Head of caudate nucleus (tissue), 42 donors: ENCODE measurements around the gene ITGAD.
A peak's percentile ranks its signal among the peaks of the same experiment; 100 is the strongest.

ENCODE experiments used
- DNase-seq, 42 donors: peaks; one replicate each; pipeline versions ENCODE4 v3.0.0 to v3.0.0-alpha.2; 2020 to 2021; ENCODE audit warnings: mixed read lengths in 7 of 42
- intact Hi-C: fragments of 100-400 bp; cut with DNase I; formaldehyde crosslinking; loops from one replicate; pipeline ENCODE4 v1.15.0; 2022

Gene ITGAD

DNA sequence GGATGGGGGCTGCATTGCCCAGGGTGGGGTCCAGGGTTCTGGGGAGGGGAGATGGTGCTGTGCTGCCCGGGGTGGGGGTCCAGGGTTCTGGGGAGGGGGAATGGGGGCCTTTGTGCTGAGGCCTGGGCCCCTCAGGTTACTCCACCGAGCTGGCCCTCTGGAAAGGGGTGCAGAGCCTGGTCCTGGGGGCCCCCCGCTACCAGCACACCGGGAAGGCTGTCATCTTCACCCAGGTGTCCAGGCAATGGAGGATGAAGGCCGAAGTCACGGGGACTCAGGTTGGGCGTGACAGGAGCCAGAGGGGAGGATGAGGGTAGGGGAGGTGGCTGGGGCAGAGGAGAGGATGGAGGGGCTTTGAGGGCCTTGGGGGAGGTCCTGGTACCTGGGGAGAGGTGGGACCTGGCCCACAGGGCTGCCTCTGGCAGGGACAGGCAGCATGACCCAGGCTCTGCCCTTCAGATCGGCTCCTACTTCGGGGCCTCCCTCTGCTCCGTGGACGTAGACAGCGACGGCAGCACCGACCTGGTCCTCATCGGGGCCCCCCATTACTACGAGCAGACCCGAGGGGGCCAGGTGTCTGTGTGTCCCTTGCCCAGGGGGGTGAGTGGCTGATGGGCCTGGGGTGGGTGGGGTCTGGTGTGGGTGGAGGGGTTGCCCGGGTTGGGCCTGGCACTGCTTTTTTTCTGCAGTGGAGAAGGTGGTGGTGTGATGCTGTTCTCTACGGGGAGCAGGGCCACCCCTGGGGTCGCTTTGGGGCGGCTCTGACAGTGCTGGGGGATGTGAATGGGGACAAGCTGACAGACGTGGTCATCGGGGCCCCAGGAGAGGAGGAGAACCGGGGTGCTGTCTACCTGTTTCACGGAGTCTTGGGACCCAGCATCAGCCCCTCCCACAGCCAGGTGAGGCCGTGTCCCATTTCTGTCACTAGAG is 30.4 kb upstream of the ITGAD start:
- intact Hi-C loops: no loop called here
- DNase-seq: peak in 1 of 42 donors; percentile 7

DNA sequence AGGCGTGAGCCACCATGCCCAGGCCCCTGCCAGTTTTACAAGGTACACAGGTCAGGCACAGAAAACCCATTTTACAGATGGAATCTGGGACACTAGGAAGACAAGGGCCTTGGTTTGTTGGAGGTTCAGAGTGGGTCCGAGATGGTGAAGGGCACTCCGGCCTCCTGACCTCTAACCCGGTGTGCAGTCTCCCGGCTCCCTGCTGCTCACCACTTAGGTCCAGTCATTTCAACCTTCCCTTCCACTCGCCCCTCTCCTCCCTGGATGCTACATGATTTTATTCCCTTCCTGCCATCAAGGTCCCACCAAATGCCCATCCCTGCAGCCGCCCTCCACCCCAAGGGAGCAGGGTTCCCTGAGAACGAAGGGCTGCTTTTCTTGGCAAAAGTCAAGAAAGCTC is 29.4 kb upstream of the ITGAD start:
- intact Hi-C loops: no loop called here

DNA sequence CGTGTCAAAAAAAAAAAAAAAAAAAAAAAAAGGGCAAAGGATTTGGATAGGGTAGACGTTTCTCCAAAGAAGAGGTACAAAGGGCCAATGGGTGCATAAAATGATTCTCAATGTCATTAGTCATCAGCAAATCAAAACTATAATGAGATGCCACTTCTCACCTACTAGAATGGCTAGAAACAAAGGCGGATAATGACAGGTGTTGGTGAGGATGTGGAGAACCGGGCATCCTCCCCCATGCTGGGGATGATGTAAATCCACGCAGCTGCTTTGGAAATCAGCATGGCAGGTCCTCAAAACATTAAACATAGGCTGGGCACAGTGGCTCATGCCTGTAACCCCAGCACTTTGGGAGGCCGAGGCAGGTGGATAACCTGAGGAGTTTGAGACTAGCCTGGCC is 28.7 kb upstream of the ITGAD start:
- no peak for DNase-seq
- intact Hi-C loops: no loop called here

More for the DNA sequence above, 29.4 kb upstream of the ITGAD start:
- DNase-seq: peak in 1 of 42 donors; percentile 18

DNA sequence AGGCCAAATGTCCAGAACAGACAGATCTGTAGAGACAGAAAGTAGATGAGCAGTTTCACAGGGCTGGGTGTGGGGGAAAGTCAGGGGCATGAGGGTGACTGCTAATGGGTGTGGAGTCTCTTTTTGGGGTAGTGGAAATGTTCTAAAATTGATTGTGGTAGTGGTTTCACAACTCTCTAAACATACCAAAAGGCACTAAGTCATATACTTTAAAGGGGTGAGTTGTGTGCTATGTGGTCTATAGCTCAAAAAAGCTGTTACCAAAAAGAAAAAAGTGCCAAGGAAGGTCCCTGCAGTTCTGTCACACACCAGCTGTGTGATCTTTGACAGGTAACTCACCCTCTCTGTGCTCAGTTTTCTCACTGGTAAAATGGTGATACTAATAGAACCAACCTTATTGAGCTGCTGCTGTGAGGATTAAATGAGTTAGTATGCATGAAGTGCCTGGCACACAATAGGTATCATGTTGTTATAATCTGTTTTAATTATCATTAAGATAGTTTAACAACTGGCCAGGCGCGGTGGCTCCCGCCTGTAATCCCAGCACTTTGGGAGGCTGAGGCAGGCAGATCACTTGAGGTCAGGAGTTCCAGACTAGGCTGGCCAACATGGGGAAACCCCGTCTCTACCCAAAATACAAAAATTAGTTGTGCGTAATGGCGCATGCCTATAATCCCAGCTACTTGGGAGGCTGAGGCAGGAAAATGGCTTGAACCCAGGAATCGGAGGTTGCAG is 27.8 kb upstream of the ITGAD start:
- peak in 1 of 42 donors; percentile 7 for DNase-seq

DNA sequence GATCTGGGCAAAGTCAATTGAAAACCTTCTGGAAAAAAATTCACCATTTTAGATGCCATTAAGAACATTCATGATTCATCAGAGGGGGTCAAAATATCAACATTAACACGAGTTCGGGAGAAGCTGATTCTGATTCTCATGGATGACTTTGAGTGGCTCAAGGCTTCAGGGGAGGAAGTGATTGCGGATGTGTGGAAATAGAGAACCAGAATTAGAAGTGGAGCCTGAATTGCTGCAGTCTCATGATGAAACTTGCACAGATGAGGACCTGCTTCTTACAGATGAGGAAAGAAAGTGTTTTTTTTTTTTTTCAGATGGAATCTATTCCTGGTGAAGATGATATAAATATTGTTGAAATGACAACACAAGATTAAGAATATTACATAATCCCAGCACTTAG is 25.3 kb upstream of the ITGAD start:
- intact Hi-C loops: no loop called here
- DNase-seq: no peak

More for the DNA sequence above, 27.8 kb upstream of the ITGAD start:
- intact Hi-C loops: no loop called here

DNA sequence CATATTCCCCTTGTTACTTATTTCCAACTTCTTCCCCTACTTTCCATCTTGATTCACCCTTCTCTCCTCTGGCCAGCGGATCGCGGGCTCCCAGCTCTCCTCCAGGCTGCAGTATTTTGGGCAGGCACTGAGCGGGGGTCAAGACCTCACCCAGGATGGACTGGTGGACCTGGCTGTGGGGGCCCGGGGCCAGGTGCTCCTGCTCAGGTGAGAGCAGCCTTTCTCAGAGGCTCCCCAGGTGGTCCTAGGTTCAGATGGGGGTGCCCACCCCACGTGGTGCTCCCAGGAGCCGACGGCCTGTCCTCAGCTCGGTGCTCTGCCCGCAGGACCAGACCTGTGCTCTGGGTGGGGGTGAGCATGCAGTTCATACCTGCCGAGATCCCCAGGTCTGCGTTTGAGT is 22.1 kb upstream of the ITGAD start:
- DNase-seq: no peak
- intact Hi-C loops: no loop called here

DNA sequence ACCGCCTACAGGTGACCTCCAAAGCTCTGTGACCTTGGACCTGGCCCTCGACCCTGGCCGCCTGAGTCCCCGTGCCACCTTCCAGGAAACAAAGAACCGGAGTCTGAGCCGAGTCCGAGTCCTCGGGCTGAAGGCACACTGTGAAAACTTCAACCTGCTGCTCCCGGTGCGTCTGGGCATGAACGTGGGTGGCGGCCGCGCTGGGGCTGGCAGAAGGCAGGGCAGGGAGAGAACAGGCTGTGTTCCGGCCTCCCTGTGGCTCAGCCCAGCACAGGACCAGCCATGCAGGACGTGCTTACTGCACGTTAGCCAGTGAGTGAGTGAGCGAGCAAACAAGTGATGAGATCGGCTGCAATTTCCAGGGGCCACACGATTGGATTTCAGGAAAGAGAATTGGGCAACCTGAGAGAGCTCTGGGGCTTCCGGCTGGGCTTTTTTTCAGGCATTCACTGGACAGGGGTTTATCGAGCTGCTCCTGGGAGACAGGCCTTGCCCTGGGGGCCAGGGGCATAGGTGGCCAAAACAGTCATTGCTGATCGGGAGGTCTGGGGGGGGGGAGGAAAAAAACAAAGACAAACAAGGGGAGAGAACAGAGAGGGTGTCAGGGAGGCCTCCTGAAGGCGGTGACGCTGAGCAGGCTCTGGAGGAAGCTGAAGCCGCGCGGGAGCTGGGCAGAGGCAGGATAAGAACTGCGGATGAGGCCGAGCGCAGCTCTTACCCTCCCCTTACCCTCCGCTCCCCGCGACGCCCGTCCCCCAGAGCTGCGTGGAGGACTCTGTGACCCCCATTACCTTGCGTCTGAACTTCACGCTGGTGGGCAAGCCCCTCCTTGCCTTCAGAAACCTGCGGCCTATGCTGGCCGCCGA is 21.3 kb upstream of the ITGAD start:
- intact Hi-C loops: no loop called here
- DNase-seq: no peak

DNA sequence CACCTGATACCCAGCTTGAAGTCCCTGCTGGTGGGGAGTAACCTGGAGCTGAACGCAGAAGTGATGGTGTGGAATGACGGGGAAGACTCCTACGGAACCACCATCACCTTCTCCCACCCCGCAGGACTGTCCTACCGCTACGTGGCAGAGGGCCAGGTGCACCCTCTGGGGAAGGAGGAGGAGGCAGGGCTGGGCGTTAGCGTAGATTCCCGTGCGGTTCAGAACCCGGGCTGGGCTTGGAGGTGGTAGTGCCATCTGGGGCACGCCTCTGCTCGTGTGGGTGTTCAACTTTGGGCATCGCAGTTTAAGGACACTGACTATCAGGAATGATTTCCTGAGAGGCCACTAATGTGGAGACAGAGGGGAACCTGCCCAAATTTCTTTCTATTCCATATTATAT is 19.9 kb upstream of the ITGAD start:
- intact Hi-C loops: no loop called here

DNA sequence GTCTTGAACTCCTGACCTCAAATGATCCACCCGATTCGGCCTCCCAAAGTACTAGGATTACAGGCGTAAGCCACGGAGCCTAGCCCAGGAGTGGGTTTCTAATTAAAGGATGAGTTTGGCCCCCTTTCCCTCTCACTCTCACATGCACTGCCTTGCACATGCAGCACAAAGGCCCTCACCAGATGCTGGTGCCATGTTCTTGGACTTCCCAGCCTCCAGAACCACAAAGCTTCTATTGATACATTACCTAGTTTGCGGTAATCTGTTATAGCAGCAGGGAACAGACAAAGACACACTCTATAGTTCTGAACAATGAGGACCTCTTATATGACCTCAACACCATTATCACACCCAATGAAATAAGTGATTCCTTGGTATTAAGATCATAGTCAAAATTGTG is 17.9 kb upstream of the ITGAD start:
- DNase-seq: no peak
- intact Hi-C loops: no loop called here

More for the DNA sequence above, 19.9 kb upstream of the ITGAD start:
- no peak for DNase-seq

DNA sequence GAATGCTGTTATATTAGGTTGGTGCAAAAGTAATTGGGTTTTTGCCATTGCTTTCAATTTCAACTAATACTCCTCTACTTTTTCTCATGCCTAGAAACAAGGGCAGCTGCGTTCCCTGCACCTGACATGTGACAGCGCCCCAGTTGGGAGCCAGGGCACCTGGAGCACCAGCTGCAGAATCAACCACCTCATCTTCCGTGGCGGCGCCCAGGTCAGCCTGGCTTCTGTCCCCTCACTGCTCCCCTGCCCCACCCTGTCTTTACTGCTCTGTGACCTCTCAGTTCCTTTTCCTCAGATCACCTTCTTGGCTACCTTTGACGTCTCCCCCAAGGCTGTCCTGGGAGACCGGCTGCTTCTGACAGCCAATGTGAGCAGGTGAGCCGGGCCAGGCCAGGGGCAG is 16.4 kb upstream of the ITGAD start:
- intact Hi-C loops: no loop called here
- DNase-seq: no peak

DNA sequence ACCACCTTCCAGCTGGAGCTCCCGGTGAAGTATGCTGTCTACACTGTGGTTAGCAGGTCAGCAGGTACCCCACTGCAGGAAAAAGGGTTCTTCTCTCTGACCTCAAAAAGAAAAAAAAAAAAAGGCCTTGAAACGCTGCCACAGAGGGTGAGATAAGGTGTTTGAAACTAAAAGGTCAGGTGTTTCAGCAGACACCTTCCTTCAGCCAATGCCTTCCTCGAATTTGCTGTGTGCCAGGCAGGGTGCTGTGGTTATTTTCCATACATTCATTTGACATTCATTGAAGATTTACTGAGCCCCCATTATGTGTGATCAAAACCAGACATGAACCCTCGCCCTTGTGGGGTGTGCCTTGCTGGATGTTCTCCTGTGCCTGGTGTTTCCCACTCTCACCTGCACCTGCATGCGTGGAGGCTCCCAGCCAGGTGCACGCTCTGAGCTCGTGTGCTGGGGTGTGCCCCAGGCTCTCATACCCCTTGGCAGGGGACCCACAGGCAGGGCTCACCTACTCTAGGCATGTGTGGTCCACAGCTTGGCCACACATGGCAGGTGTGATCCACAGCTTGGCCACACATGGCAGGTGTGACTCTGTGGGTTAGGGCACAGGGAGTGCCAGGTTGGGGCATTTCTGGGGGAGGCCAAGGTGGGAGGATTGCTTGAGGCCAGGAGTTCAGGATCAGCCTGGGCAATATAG is 15.8 kb upstream of the ITGAD start:
- intact Hi-C loops: no loop called here
- DNase-seq: no peak

DNA sequence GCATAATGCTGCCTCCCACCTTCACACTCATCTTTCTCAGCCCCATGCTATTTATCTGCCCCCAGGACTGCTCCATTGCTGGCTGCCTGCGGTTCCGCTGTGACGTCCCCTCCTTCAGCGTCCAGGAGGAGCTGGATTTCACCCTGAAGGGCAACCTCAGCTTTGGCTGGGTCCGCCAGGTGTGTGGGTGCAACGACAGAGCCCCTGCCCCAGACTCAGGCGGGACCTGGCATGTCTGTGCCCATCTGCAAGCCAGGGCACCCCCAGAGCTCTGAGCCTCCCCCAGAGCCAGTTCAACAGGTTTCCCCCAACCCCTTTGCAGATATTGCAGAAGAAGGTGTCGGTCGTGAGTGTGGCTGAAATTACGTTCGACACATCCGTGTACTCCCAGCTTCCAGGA is 12.9 kb upstream of the ITGAD start:
- intact Hi-C loops: no loop called here
- no peak for DNase-seq

DNA sequence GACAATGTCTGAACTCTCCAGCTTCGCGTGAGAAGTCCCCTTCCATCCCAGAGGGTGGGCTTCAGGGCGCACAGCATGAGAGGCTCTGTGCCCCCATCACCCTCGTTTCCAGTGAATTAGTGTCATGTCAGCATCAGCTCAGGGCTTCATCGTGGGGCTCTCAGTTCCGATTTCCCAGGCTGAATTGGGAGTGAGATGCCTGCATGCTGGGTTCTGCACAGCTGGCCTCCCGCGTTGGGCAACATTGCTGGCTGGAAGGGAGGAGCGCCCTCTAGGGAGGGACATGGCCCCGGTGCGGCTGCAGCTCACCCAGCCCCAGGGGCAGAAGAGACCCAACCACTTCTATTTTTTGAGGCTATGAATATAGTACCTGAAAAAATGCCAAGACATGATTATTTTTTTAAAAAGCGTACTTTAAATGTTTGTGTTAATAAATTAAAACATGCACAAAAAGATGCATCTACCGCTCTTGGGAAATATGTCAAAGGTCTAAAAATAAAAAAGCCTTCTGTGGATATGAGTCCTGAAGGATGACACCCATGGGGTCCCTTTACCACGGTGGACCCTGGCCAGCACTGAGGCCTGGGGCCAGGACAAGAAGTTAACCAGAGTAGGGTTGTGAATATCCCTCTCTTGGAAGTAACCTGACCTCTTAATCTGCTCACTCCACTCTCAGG is 10.5 kb upstream of the ITGAD start:
- intact Hi-C loops: no loop called here
- peak; percentile 23 to 79 (median 56) for DNase-seq

DNA sequence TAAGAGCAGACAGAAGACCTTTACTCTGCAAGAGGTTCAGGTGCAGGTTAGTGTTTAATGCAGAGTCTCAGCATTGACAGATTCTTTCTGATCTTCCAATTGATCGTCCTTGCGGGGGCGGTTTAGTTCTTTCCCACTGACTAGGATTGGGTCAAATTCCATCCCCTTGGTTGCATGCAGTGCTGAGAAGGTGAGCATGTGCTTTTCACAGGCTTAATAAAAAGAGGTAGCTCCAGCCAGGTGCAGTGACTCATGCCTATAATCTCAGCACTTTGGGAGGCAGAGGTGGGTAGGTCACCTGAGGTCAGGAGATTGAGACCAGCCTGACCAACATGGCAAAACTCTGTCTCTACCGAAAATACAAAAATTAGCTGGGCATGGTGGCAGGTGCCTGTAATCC is 7.5 kb upstream of the ITGAD start:
- intact Hi-C loops: no loop called here
- peak in 7 of 42 donors; percentile 8 to 40 (median 20) for DNase-seq

DNA sequence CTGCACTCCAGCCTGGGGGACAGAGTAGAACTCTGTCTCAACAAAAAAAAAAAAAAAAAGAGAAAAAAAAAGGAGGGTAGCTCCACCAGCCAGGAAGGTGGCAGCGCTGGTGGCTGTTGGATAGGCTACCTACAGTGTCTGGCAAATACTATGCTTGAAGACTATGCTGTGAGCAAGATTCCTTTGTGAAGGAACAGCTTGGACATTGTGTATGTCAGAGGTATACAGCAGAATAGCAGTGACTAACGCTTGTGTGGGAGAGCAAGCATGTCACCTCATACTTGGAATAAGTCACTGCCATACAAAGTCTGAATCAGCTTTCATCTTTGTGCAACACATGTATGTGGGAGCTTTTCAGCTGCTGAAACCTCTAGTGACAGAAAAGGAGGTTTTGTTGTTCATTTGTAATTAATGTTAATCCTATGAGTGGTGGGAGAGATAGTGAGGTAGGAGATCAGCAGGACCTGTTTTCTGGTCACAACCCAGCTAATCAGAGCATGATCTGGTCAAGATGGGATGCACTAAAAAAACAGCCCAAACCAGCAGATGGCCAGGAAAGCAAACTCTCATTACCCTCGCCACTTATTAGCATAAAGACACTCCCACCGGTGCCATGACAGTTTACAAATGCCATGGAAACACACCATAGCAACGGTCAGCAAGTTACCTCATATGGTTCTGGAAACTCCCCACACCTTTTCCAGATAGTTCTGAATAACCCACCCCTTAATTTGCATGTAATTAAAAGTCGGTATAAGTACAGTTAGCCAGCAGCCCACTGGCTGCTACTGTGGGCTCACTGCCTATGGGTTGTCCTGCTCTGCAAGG is 6.8 kb upstream of the ITGAD start:
- peak in 22 of 42 donors; percentile 15 to 82 (median 44) for DNase-seq
- intact Hi-C loops: no loop called here

DNA sequence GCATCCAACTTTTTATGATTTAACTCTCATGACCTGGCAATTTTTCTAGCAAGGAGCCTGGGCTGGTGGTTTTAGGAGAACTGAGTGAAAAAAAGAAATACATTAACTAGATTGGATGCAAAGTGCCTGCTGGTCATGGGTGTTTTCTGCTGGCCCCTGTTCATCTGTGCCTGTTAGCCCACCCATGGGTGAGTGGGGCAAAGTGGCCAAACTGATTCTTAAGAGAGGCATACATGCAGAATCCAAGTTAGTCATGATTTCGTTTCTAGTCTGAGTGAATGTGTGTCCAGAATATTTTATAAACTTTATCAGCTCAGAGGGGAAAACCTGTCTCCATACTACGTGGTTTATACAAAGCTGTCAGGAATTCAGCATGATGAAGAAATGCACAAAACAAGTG is 4.6 kb upstream of the ITGAD start:
- intact Hi-C loops: no loop called here
- DNase-seq: no peak

DNA sequence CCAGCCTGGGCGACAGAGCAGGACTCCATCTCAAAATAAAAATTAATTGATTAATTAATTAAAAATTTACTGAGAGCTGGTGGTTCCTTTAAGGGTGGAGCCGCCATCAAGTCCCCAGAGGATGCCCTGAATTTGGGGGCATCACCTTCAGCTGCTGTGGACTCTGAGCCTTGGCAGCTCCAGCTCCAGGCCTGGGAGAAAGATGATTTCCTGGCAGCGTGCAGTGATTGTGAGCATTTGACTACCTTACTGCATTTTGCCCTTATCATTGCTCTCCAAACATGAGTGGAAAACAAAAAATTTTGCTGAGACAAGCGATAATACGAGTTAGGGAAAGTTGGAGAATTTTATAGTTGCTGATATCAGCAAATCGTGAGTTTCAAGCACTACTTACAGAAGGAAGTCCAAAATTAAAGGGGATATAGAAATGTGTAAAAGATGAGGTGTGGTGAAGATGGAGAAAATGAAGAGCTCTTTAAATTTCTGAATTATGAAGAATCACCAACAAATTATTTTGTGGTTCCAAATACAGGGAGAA is 2.6 kb upstream of the ITGAD start:
- intact Hi-C loops: no loop called here
- DNase-seq: no peak
